Natural killer cell (primary cell): ENCODE measurements around the gene CIAO3. TPM values are rescaled to one million over a fixed set of nuclear protein-coding genes. Genes with fewer than 3 reads are reported as not detected.
"Not testable (repeated sequence)": the region's sequence is repeated elsewhere in the genome, so short reads cannot be mapped to it uniquely, and the experiment has no call there.

Experiments used
- ATAC-seq, 3 donors: fragments of 150-1000 bp in 2 of 3; fragments of 200-7000 bp in 1 of 3; cut with Tn5 transposase; 1 replicate in 1 of 3; 2 replicates in 2 of 3; pipeline ENCODE4 v1.10.0; 2021; ENCODE audit warnings: mild to moderate bottlenecking in 2 of 3, moderate library complexity in 2 of 3
- DNase-seq, 2 donors: peaks; one replicate each; pipeline versions ENCODE4 v3.0.0 to v3.0.0-alpha.2; 2013 to 2021; ENCODE audit warnings: mixed read lengths in 1 of 2
- H3K27ac ChIP-seq: one replicate; pipeline ENCODE4 v1.5.1; 2013; ENCODE audit warnings: mild to moderate bottlenecking, low read length
- H3K27me3 ChIP-seq: one replicate; pipeline ENCODE4 v1.6.1; 2013; ENCODE audit warnings: low read length; ENCODE audit not compliant: control insufficient read depth, insufficient read depth
- H3K36me3 ChIP-seq: one replicate; pipeline ENCODE4 v1.6.1; 2013; ENCODE audit warnings: low read length; ENCODE audit not compliant: control insufficient read depth, insufficient read depth
- H3K4me1 ChIP-seq: one replicate; pipeline ENCODE4 v1.6.1; 2013; ENCODE audit warnings: low read length; ENCODE audit not compliant: control insufficient read depth, insufficient read depth
- H3K4me3 ChIP-seq: one replicate; pipeline ENCODE4 v1.5.1; 2013; ENCODE audit warnings: low read length
- H3K9me3 ChIP-seq: one replicate; pipeline ENCODE4 v1.6.1; 2013; ENCODE audit warnings: low read length; ENCODE audit not compliant: control insufficient read depth, insufficient read depth
- H3K27ac Mint-ChIP-seq, 2 donors: one replicate each; pipeline ENCODE4 v1.8.0; 2022; ENCODE audit warnings: mild to moderate bottlenecking in 2 of 2, mixed read lengths in 2 of 2, moderate library complexity in 1 of 2
- H3K27me3 Mint-ChIP-seq, 2 donors: one replicate each; pipeline ENCODE4 v1.8.0; 2022; ENCODE audit warnings: low read depth in 2 of 2, mixed read lengths in 2 of 2
- H3K36me3 Mint-ChIP-seq: one replicate; pipeline ENCODE4 v1.8.0; 2022; ENCODE audit warnings: mixed read lengths
- H3K4me1 Mint-ChIP-seq, 2 donors: one replicate each; pipeline ENCODE4 v1.8.0; 2022; ENCODE audit warnings: mixed read lengths in 2 of 2
- H3K4me3 Mint-ChIP-seq: one replicate; pipeline ENCODE4 v1.8.0; 2022; ENCODE audit warnings: mild to moderate bottlenecking, moderate library complexity, mixed read lengths
- H3K9me3 Mint-ChIP-seq, 2 donors: one replicate each; pipeline ENCODE4 v1.8.0; 2022; ENCODE audit warnings: mixed read lengths in 2 of 2
- CTCF ChIP-seq: fragments of 200-600 bp; IDR thresholded peaks from one replicate; pipeline ENCODE4 v1.8.0; 2022; ENCODE audit warnings: antibody characterized with exemption
- WGBS: methylation state at CpG from one replicate; pipeline ENCODE4 v1.1.7; 2013; ENCODE audit warnings: missing lambda C conversion rate; ENCODE audit not compliant: insufficient coverage; 5-methylcytosine and 5-hydroxymethylcytosine counted together
- intact Hi-C: fragments of 100-400 bp; cut with micrococcal nuclease; formaldehyde crosslinking; loops from one replicate; pipeline ENCODE4 v1.14.2; 2022
- total RNA-seq, 4 donors: library from RNA; stranded (reverse); fragments of 120-200 nt in 1 of 4; gene quantifications; one replicate each; pipeline versions ENCODE4 v1.2.3 to v1.2.4, GENCODE V29; 2013 to 2022

The CIAO3 gene
- total RNA-seq, 3 donors from 2014 or later (not counting 1 experiment from before 2014, with no cell fraction given) = 36.9 to 39.8 (median 37.5) TPM

GRCh38 chr16:745739-746138 is 4.9 kb upstream of the CIAO3 start:
- H3K4me3 Mint-ChIP-seq = no peak overlapping the region
- no peak for ATAC-seq
- no peaks in the 10 kb centered on the region for H3K36me3 Mint-ChIP-seq
- H3K27ac Mint-ChIP-seq = no peak overlapping the region
- no peaks in the 10 kb centered on the region for H3K4me1 Mint-ChIP-seq
- Histone ChIP-seq H3K4me3 (no peak overlapping the region), H3K27me3 (no peaks in the 10 kb centered on the region), H3K36me3 (no peaks in the 10 kb centered on the region), H3K9me3 (no peaks in the 10 kb centered on the region), H3K27ac (no peak overlapping the region), H3K4me1 (peaks cover 4% of the 10 kb centered on the region)
- intact Hi-C loops = no loop called here
- no peak for DNase-seq
- no peaks in the 10 kb centered on the region for H3K27me3 Mint-ChIP-seq
- no peak for TF ChIP-seq CTCF
- WGBS = 16% methylated on average over 12 of the region's 14 CpGs
- no peaks in the 10 kb centered on the region for H3K9me3 Mint-ChIP-seq

- no peak for ATAC-seq
- Histone ChIP-seq H3K27me3 (no peaks in the 10 kb centered on the region), H3K4me3 (no peak overlapping the region), H3K9me3 (no peaks in the 10 kb centered on the region), H3K36me3 (no peaks in the 10 kb centered on the region), H3K4me1 (peaks cover 16% of the 10 kb centered on the region), H3K27ac (no peak overlapping the region)
- no peak for DNase-seq
- no peak for TF ChIP-seq CTCF
- Mint-ChIP-seq H3K27ac (no peak overlapping the region), H3K27me3 (no peaks in the 10 kb centered on the region), H3K9me3 (no peaks in the 10 kb centered on the region), H3K36me3 (no peaks in the 10 kb centered on the region), H3K4me3 (no peak overlapping the region), H3K4me1 (no peaks in the 10 kb centered on the region)
- intact Hi-C loops = no loop called here
- WGBS = 90% methylated on average over 21 of the region's 21 CpGs
Measured at GRCh38 chr16:743794-744500, 3.1 kb upstream of the CIAO3 start.

GRCh38 chr16:742894-743293 is 2.1 kb upstream of the CIAO3 start:
- ATAC-seq = not testable (repeated sequence)

GRCh38 chr16:741986-742629 is 1.3 kb upstream of the CIAO3 start:
- peak overlapping the region in 1 of 2 donors; percentile 6 for H3K27ac Mint-ChIP-seq
- H3K36me3 Mint-ChIP-seq = no peaks in the 10 kb centered on the region
- intact Hi-C loops = loop anchor here (2.0 kb wide), 1 partner anchor 27 kb away; the partner anchor contains the start of gene METRN

More at GRCh38 chr16:742894-743293, 2.1 kb upstream of the CIAO3 start:
- H3K27ac ChIP-seq, H3K4me1 Mint-ChIP-seq, H3K4me3 Mint-ChIP-seq, H3K4me3 ChIP-seq, H3K27ac Mint-ChIP-seq, H3K27me3 ChIP-seq, DNase-seq, H3K36me3 Mint-ChIP-seq, H3K9me3 ChIP-seq, H3K9me3 Mint-ChIP-seq, intact Hi-C loops, H3K27me3 Mint-ChIP-seq, H3K36me3 ChIP-seq: not testable (repeated sequence)
- 92% methylated on average over 14 of the region's 14 CpGs for whole genome bisulfite sequencing
- peaks cover 16% of the 10 kb centered on the region for H3K4me1 ChIP-seq

More at GRCh38 chr16:741986-742629, 1.3 kb upstream of the CIAO3 start:
- Histone ChIP-seq H3K27me3 (no peaks in the 10 kb centered on the region), H3K36me3 (peaks cover 7% of the 10 kb centered on the region), H3K4me1 (peaks cover 16% of the 10 kb centered on the region), H3K9me3 (no peaks in the 10 kb centered on the region), H3K27ac (no peak overlapping the region), H3K4me3 (no peak overlapping the region)
- no peaks in the 10 kb centered on the region for H3K4me1 Mint-ChIP-seq
- H3K27me3 Mint-ChIP-seq = no peaks in the 10 kb centered on the region
- 97% methylated on average over 15 of the region's 15 CpGs for WGBS
- DNase-seq (no peak), ATAC-seq (no peak)
- H3K4me3 Mint-ChIP-seq = peak overlapping the region; percentile 75
- no peak for TF ChIP-seq CTCF
- no peaks in the 10 kb centered on the region for H3K9me3 Mint-ChIP-seq
